ENCODE data around the gene ARID1B. TPM values are rescaled to one million over a fixed set of nuclear protein-coding genes. Genes with fewer than 3 reads are reported as not detected.

The ARID1B gene
- total RNA-seq, 1 experiment from 2014 or later: 63.9 TPM

DNA sequence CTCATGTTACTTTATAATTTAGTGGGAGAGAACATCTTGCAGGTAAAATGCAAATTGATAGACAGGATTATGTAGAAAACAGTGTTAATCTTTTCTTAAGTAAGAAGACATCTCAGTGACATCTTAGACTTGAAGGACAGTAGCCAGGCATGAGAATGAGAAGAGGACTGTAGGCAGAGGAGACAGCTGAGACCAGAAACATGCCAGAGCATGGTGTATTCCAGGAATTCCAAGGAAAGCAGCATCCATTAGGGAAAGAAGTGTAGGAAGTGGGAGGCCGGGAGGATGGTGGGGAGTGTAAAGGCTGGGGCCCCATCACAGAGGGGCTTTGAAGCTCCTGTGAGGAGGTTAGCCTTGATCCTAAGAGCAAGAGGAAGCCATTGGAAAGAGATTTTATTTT lies 225.6 kb downstream of the ARID1B start:
- Mint-ChIP-seq H3K4me3 (ENCODE audit: unreplicated experiment) (no peak overlapping the region), H3K36me3 (ENCODE audit: insufficient read depth, unreplicated experiment) (no peaks in the 10 kb centered on the region), H3K4me1 (ENCODE audit: insufficient read depth, unreplicated experiment) (peaks cover 10% of the 10 kb centered on the region), H3K27ac (ENCODE audit: low read depth, unreplicated experiment) (no peak overlapping the region), H3K9me3 (ENCODE audit: unreplicated experiment) (no peaks in the 10 kb centered on the region), H3K27me3 (ENCODE audit: insufficient read depth, unreplicated experiment) (no peaks in the 10 kb centered on the region)
- TF ChIP-seq, protein P1, sequence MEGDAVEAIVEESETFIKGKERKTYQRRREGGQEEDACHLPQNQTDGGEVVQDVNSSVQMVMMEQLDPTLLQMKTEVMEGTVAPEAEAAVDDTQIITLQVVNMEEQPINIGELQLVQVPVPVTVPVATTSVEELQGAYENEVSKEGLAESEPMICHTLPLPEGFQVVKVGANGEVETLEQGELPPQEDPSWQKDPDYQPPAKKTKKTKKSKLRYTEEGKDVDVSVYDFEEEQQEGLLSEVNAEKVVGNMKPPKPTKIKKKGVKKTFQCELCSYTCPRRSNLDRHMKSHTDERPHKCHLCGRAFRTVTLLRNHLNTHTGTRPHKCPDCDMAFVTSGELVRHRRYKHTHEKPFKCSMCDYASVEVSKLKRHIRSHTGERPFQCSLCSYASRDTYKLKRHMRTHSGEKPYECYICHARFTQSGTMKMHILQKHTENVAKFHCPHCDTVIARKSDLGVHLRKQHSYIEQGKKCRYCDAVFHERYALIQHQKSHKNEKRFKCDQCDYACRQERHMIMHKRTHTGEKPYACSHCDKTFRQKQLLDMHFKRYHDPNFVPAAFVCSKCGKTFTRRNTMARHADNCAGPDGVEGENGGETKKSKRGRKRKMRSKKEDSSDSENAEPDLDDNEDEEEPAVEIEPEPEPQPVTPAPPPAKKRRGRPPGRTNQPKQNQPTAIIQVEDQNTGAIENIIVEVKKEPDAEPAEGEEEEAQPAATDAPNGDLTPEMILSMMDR (IDR thresholded peaks at IDR 0.05; ENCODE audit: unreplicated experiment): no peak
- CTCF ChIA-PET: interaction anchor here (0.6 to 1.1 kb wide), 2 partner anchors 9 to 19 kb away, joined by 3 to 6 read pairs; no protein-coding TSS in a partner anchor
- no peak for DNase-seq (ENCODE audit: unreplicated experiment)
- BruUV-seq (replicated peaks): no TSS peak
- intact Hi-C loops (cut with micrococcal nuclease): no loop called here
- POLR2A ChIA-PET: interaction anchor here (0.6 to 2.5 kb wide), 2 partner anchors 19 to 222 kb away, joined by 3 to 7 read pairs; no protein-coding TSS in a partner anchor

DNA sequence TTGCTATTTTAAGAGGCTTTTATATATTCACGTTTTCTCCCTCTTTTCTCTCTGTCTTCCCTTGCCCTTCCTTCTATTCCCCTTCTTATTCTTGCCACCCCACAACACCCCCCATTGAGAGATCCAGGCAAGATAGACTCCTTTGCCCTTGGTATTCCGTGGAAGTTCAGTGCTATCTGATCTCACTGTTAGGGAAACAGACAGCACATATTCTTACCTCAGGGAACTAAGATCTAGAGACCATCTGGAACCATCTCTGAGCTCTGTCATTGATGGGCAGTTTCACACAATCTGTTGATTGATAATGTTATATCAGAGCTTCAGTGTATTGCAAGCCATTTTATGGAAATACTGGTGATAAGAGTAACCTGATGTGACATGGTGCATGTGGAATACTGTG lies 228.8 kb downstream of the ARID1B start:
- POLR2A ChIA-PET: no interaction called here
- no peak for DNase-seq (ENCODE audit: unreplicated experiment)
- no peaks in the 10 kb centered on the region for H3K27me3 Mint-ChIP-seq (ENCODE audit: insufficient read depth, unreplicated experiment)
- H3K4me1 Mint-ChIP-seq (ENCODE audit: insufficient read depth, unreplicated experiment): peaks cover 10% of the 10 kb centered on the region
- TF ChIP-seq, protein P1 (IDR thresholded peaks at IDR 0.05; ENCODE audit: unreplicated experiment): no peak
- no peak overlapping the region for H3K4me3 Mint-ChIP-seq (ENCODE audit: unreplicated experiment)
- BruUV-seq (replicated peaks): no TSS peak
- no peaks in the 10 kb centered on the region for H3K9me3 Mint-ChIP-seq (ENCODE audit: unreplicated experiment)
- no peaks in the 10 kb centered on the region for H3K36me3 Mint-ChIP-seq (ENCODE audit: insufficient read depth, unreplicated experiment)
- CTCF ChIA-PET: no interaction called here
- intact Hi-C loops (cut with micrococcal nuclease): no loop called here
- no peak overlapping the region for H3K27ac Mint-ChIP-seq (ENCODE audit: low read depth, unreplicated experiment)

DNA sequence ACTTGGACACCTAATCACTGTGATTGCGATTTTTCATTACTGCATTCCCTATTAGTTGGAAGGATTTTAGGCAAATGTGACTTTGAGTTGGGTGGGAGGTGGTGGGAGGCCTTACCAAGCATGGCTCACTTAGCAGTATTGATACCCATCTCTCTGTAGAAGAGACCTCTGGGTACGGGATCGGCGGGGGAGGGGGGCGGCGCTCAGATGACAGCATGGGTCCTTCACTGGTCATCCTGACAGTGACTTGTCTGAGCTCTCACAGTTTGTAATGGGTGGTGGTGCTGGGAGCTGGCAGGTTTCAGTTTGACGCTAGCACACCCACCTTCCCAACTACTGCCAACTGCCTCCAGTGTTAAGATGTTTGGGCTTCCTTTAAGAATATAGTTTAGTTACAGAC lies 231.4 kb downstream of the ARID1B start:
- ChIA-PET CTCF (no interaction called here), POLR2A (no interaction called here)
- TF ChIP-seq, protein P1 (IDR thresholded peaks at IDR 0.05; ENCODE audit: unreplicated experiment): no peak
- DNase-seq (ENCODE audit: unreplicated experiment): no peak
- Mint-ChIP-seq H3K27ac (ENCODE audit: low read depth, unreplicated experiment) (no peak overlapping the region), H3K9me3 (ENCODE audit: unreplicated experiment) (no peaks in the 10 kb centered on the region), H3K4me3 (ENCODE audit: unreplicated experiment) (no peak overlapping the region), H3K36me3 (ENCODE audit: insufficient read depth, unreplicated experiment) (no peaks in the 10 kb centered on the region), H3K27me3 (ENCODE audit: insufficient read depth, unreplicated experiment) (no peaks in the 10 kb centered on the region), H3K4me1 (ENCODE audit: insufficient read depth, unreplicated experiment) (peaks cover 5% of the 10 kb centered on the region)
- no TSS peak for BruUV-seq (replicated peaks)
- intact Hi-C loops (cut with micrococcal nuclease): no loop called here

DNA sequence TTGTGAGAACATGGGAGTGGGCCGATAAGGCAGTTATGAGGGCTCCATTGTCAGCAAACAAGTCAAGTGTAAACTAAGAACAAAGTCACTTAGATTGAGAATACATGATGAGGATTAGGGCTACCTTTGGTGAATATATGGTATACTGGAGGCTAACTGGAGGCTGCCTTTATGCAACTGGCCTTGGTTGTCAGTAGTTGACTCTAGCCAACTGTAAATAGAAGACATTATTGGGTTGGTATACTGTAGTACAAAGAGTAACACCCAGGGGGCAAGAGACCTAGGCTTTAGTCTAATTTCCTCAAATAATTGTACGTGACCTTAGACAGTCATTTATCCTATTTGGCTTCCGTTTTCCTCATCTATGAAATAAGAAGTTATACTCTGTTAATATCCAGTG lies 235.2 kb downstream of the ARID1B start:
- Mint-ChIP-seq H3K27me3 (ENCODE audit: insufficient read depth, unreplicated experiment) (no peaks in the 10 kb centered on the region), H3K36me3 (ENCODE audit: insufficient read depth, unreplicated experiment) (no peaks in the 10 kb centered on the region), H3K4me3 (ENCODE audit: unreplicated experiment) (no peak overlapping the region), H3K9me3 (ENCODE audit: unreplicated experiment) (no peaks in the 10 kb centered on the region), H3K4me1 (ENCODE audit: insufficient read depth, unreplicated experiment) (peaks cover 5% of the 10 kb centered on the region), H3K27ac (ENCODE audit: low read depth, unreplicated experiment) (no peak overlapping the region)
- DNase-seq (ENCODE audit: unreplicated experiment): no peak
- intact Hi-C loops (cut with micrococcal nuclease): no loop called here
- ChIA-PET CTCF (no interaction called here), POLR2A (interaction anchor here (0.7 kb wide), 1 partner anchor 8 kb away, joined by 3 read pairs; no protein-coding TSS in a partner anchor)
- TF ChIP-seq, protein P1 (IDR thresholded peaks at IDR 0.05; ENCODE audit: unreplicated experiment): no peak
- BruUV-seq (replicated peaks): no TSS peak

Data from MCF 10A (cell line).